ENCODE data around the gene TNFRSF11A. TPM values are rescaled to one million over a fixed set of nuclear protein-coding genes. Genes with fewer than 3 reads are reported as not detected.

TNFRSF11A gene
- total RNA-seq, 1 experiment from 2014 or later: 6.3 TPM

- H3K4me2 ChIP-seq: peak overlapping the region; percentile 69
- no peaks in the 10 kb centered on the region for H4K20me1 ChIP-seq (ENCODE audit: insufficient read depth)
- 0 out of 2 replicates have a peak, but pooled peaks cover 5% of the 10 kb centered on the region for H3K9me3 ChIP-seq (ENCODE audit: insufficient read depth, low read depth)
- POLR2A ChIA-PET (ENCODE audit: unreplicated experiment): interaction anchor here (0.6 kb wide), 1 partner anchor 165 kb away, joined by 4 read pairs; no protein-coding TSS in a partner anchor
- peaks cover 25% of the 10 kb centered on the region for H3F3A ChIP-seq (ENCODE audit: insufficient read depth, low read depth)
- H3K79me2 ChIP-seq (ENCODE audit: low read depth): no peaks in the 10 kb centered on the region
- H3K4me3 ChIP-seq: no peak overlapping the region
- 0 out of 2 replicates have a peak overlapping the region, but pooled peaks have one; percentile 55 for H2AFZ ChIP-seq
- intact Hi-C loops (cut with micrococcal nuclease; ENCODE audit: unreplicated experiment): loop anchor here (2.0 kb wide), 2 partner anchors 35 to 61 kb away; no protein-coding TSS in a partner anchor
- TF ChIP-seq CTCF (conservative IDR thresholded peaks at IDR 0.05): no peak
- no peak for TF ChIP-seq EZH2 (IDR thresholded peaks at IDR 0.05; ENCODE audit: low read depth)
- H3K36me3 ChIP-seq (ENCODE audit: low read depth): no peaks in the 10 kb centered on the region
- no TSS peak for BruUV-seq (replicated peaks)
- peaks cover 29% of the 10 kb centered on the region for H3K4me1 ChIP-seq (replicated peaks; ENCODE audit: insufficient read depth)
- no peaks in the 10 kb centered on the region for H3K27me3 ChIP-seq (ENCODE audit: insufficient read depth, low read depth)
- H3K9me2 ChIP-seq (ENCODE audit: insufficient read depth): no peaks in the 10 kb centered on the region
- CTCF ChIA-PET: no interaction called here
- peak; percentile 16 to 61 for DNase-seq
- peak overlapping the region; percentile 51; the same call in 1 of the 2 replicates for H3K27ac ChIP-seq
Measured at GRCh38 chr18:62389761-62390481, 64.8 kb downstream of the TNFRSF11A start.

GRCh38 chr18:62394006-62394763 is 69.1 kb downstream of the TNFRSF11A start:
- Histone ChIP-seq H3K4me3 (no peak overlapping the region), H3K27ac (no peak overlapping the region), H3K9me3 (ENCODE audit: insufficient read depth, low read depth) (0 out of 2 replicates have a peak, but pooled peaks cover 5% of the 10 kb centered on the region), H2AFZ (no peak overlapping the region), H3K79me2 (ENCODE audit: low read depth) (no peaks in the 10 kb centered on the region), H3K27me3 (ENCODE audit: insufficient read depth, low read depth) (no peaks in the 10 kb centered on the region), H3K4me2 (no peak overlapping the region), H3F3A (ENCODE audit: insufficient read depth, low read depth) (peaks cover 6% of the 10 kb centered on the region), H3K4me1 (replicated peaks; ENCODE audit: insufficient read depth) (peaks cover 12% of the 10 kb centered on the region), H4K20me1 (ENCODE audit: insufficient read depth) (no peaks in the 10 kb centered on the region), H3K36me3 (ENCODE audit: low read depth) (no peaks in the 10 kb centered on the region), H3K9me2 (ENCODE audit: insufficient read depth) (no peaks in the 10 kb centered on the region)
- intact Hi-C loops (cut with micrococcal nuclease; ENCODE audit: unreplicated experiment): no loop called here
- ChIA-PET POLR2A (ENCODE audit: unreplicated experiment) (no interaction called here), CTCF (no interaction called here)
- BruUV-seq (replicated peaks): no TSS peak
- TF ChIP-seq EZH2 (IDR thresholded peaks at IDR 0.05; ENCODE audit: low read depth) (no peak), CTCF (conservative IDR thresholded peaks at IDR 0.05) (no peak)
- DNase-seq: no peak

GRCh38 chr18:62396381-62396780 is 71.3 kb downstream of the TNFRSF11A start:
- Histone ChIP-seq H3K36me3 (ENCODE audit: low read depth) (no peaks in the 10 kb centered on the region), H3K4me3 (no peak overlapping the region), H3F3A (ENCODE audit: insufficient read depth, low read depth) (peaks cover 7% of the 10 kb centered on the region), H3K27ac (no peak overlapping the region), H3K9me2 (ENCODE audit: insufficient read depth) (no peaks in the 10 kb centered on the region), H3K27me3 (ENCODE audit: insufficient read depth, low read depth) (no peaks in the 10 kb centered on the region), H3K9me3 (ENCODE audit: insufficient read depth, low read depth) (no peaks in the 10 kb centered on the region), H3K4me1 (replicated peaks; ENCODE audit: insufficient read depth) (peaks cover 16% of the 10 kb centered on the region), H3K79me2 (ENCODE audit: low read depth) (no peaks in the 10 kb centered on the region), H2AFZ (no peak overlapping the region), H3K4me2 (no peak overlapping the region), H4K20me1 (ENCODE audit: insufficient read depth) (no peaks in the 10 kb centered on the region)
- no TSS peak for BruUV-seq (replicated peaks)
- no peak for DNase-seq
- ChIA-PET POLR2A (ENCODE audit: unreplicated experiment) (no interaction called here), CTCF (no interaction called here)
- TF ChIP-seq CTCF (conservative IDR thresholded peaks at IDR 0.05): no peak
- TF ChIP-seq EZH2 (IDR thresholded peaks at IDR 0.05; ENCODE audit: low read depth): no peak
- intact Hi-C loops (cut with micrococcal nuclease; ENCODE audit: unreplicated experiment): no loop called here
